HG03025 (cell line): Measurements from ENCODE around the gene TAP2.

Experiments used
- ATAC-seq: cut with Tn5 transposase; IDR thresholded peaks from one replicate; pipeline ENCODE4 v1.9.1; 2021; ENCODE audit warnings: mild to moderate bottlenecking, moderate library complexity; ENCODE audit not compliant: unreplicated experiment, low FRiP score

The TAP2 gene

DNA sequence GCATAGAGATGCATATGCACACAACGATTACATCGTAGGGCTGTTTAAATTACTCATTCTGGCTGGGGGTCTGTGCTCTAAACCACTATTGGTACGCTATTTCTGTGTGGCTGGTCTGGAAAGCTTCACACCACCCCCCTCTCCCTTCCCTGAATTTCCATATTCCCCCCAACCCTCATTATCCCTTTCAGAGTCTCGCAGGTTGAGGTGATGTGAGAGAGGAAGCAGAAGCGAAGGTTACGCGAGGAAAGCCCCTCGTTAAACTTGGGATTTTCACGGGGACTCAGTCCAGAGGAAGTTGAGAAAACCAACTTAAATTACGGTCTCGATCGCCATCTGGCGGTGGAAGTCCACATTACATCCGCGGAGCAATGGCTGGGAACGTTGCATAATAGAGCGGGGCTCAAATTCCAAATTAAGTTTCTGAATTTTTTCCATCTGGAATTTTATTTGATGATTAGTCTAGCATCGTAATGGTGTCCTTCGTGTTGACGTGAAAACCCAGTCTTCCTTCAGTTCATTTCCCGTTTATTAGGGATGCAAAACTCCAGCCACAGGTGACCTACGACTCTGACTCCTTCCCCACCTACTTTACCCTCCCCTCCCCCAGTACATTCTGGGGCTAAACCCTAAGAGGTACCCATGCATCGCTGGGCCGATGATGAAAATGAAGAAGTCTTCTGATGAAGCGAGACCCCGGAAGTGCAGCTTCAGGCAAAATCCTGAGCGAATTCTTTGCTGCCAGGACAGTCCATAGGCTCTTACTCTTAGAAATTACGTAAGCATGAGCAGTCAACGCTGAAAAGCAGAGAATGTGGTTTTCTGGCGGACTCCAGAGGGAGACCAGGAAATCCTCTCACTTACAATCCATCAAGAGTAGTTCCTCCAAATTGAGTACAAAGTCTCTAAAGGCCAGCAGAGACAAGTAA, 41.4 kb downstream of the TAP2 start:
- no peak for ATAC-seq

DNA sequence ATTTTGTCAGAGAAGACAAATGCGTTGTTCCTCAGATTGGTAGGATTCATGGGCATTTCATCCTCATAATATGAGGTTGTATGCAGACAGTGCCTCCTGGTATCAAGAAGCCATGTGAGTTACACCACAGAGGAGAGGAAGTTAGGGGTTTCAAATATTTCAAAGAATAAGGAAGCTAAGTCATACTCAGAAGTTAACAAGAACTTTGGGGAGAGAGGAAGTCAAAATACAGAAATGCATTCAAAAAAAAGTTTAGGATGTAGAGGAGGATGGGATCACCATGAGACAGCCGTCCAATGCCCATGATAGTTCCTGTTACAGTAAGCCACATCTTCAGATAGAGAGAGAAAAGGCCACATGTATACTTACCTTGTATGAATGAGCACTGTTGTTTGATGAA, 44.0 kb downstream of the TAP2 start:
- no peak for ATAC-seq

DNA sequence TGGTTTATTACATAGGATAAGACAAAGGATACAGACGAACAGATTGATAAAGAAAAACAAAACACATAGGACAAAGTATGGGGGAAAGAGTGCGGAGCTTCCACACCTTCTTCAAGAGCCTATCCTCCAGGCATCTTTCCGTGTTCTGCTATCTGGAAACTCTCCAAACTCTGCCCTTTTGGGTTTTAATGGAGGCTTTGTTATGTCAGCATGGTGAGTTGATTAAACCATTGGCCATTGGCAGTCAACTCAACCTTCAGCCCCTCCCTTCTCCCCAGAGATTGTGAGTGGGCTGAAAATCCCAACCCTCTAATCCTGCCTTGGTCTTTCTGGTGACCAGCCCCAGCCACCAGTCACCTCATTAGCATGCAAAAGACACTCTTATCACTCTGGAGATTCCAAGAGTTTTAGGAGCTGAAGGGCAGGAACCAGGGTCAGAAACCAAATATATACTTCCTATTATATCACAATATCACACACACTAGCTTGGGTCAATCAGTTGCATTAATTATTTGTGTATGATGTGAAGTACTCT, 45.6 kb downstream of the TAP2 start:
- no peak for ATAC-seq

DNA sequence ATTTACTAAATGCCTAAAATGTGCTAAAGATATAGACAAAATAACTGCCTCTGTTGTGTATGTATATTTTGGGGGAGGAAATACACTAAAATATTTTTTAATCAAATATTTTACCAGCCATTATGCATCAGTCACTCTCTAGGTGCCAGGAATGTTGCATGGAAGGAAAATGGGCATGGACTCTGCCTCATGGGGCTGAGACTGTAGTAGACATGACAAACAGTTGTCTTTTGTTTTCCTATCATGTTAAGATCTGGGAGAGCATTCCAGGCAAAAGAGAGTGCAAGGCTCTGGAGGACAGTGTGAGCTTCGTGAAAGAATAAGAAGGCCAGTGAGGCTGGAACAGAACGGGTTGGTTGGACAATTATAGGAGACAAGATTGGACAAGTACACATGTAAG, 48.2 kb downstream of the TAP2 start:
- ATAC-seq: no peak
